OCI-LY7 (cell line): ENCODE data around the gene DNASE1L1. TPM values are rescaled to one million over a fixed set of nuclear protein-coding genes. Genes with fewer than 3 reads are reported as not detected.
"Not testable (repeated sequence)": the region's sequence is repeated elsewhere in the genome, so short reads cannot be mapped to it uniquely, and the experiment has no call there.

ENCODE experiments used
- BruUV-seq: library from RNA; stranded (reverse); fragments of 400-500 nt; replicated peaks from 2 replicates; lab custom pipeline; 2021; lab: Mats Ljungman, UMichigan
- CTCF ChIA-PET: fragments of 300-600 bp; sonication (Branson Sonifier 250); formaldehyde crosslinking; loops from one replicate; lab custom pipeline; 2022; ENCODE audit warnings: antibody characterized with exemption; ENCODE audit not compliant: unreplicated experiment; lab: Charles Lee
- POLR2A ChIA-PET: fragments of 300-600 bp; sonication (Branson Sonifier 250); formaldehyde crosslinking; loops from one replicate; lab custom pipeline; 2022; ENCODE audit warnings: antibody characterized with exemption; lab: Charles Lee
- DNase-seq: peaks from one replicate; pipeline ENCODE4 v3.0.0-alpha.2; 2015; ENCODE audit warnings: low spot score
- H2AFZ ChIP-seq: fragments of 200-600 bp; sonication (generic), shearing (Covaris generic); 2 replicates; pipeline ENCODE4 v1.6.1; 2014; ENCODE audit warnings: mild to moderate bottlenecking, antibody characterized with exemption, low read length, moderate library complexity
- H3K27ac ChIP-seq: fragments of 200-600 bp; sonication (generic); 2 replicates; pipeline ENCODE4 v1.5.1; 2014; ENCODE audit warnings: mixed run types, low read depth, mild to moderate bottlenecking, moderate library complexity, low read length, inconsistent platforms; ENCODE audit not compliant: poor library complexity, severe bottlenecking
- H3K36me3 ChIP-seq: fragments of 200-600 bp; sonication (generic); 2 replicates; pipeline ENCODE4 v1.6.1; 2014; ENCODE audit warnings: mild to moderate bottlenecking, antibody characterized with exemption, low read length, moderate library complexity, mixed read lengths; ENCODE audit not compliant: insufficient read depth
- H3K4me1 ChIP-seq: fragments of 200-600 bp; sonication (generic); 2 replicates; pipeline ENCODE4 v1.5.1; 2014; ENCODE audit warnings: mild to moderate bottlenecking, low read length; ENCODE audit not compliant: insufficient read depth, poor library complexity, severe bottlenecking
- H3K4me2 ChIP-seq: fragments of 200-600 bp; sonication (generic); 2 replicates; pipeline ENCODE4 v1.6.1; 2014; ENCODE audit warnings: mild to moderate bottlenecking, low read length
- H3K4me3 ChIP-seq: fragments of 200-600 bp; sonication (generic); 2 replicates; pipeline ENCODE4 v1.5.1; 2014; ENCODE audit warnings: mild to moderate bottlenecking, low read depth, low read length; ENCODE audit not compliant: poor library complexity, severe bottlenecking
- H3K79me2 ChIP-seq: fragments of 200-600 bp; sonication (generic); 2 replicates; pipeline ENCODE4 v1.6.1; 2016; ENCODE audit warnings: low read depth, mild to moderate bottlenecking, low read length, moderate library complexity, mixed read lengths; ENCODE audit not compliant: insufficient read depth
- H3K9me2 ChIP-seq: fragments of 200-600 bp; sonication (generic); 2 replicates; pipeline ENCODE4 v1.6.1; 2016; ENCODE audit warnings: mild to moderate bottlenecking, low read length, mixed read lengths; ENCODE audit not compliant: insufficient read depth
- H3K9me3 ChIP-seq: fragments of 200-600 bp; sonication (generic); 2 replicates; pipeline ENCODE4 v1.6.1; 2014; ENCODE audit warnings: mild to moderate bottlenecking, mixed run types, low read length, mixed read lengths
- H4K20me1 ChIP-seq: fragments of 200-600 bp; sonication (generic); 2 replicates; pipeline ENCODE4 v1.6.1; 2014; ENCODE audit warnings: mild to moderate bottlenecking, antibody characterized with exemption, low read length, moderate library complexity, mixed read lengths; ENCODE audit not compliant: insufficient read depth
- EZH2phosphoT487 ChIP-seq: fragments of 200-600 bp; sonication (generic); IDR thresholded peaks from 2 replicates; pipeline ENCODE4 v1.6.1; 2018; ENCODE audit warnings: low read depth, borderline replicate concordance, mild to moderate bottlenecking, mixed run types, antibody characterized with exemption, low read length, moderate library complexity, mixed read lengths
- intact Hi-C: fragments of 100-400 bp; cut with micrococcal nuclease; formaldehyde crosslinking; loops from one replicate; pipeline ENCODE4 v1.10.0; 2022; ENCODE audit not compliant: unreplicated experiment
- total RNA-seq, 2 experiments: library from RNA; depleted of rRNA in 1 of 2; stranded (reverse); fragments of >200 nt in 1 of 2; shearing (Covaris generic) in 1 of 2; gene quantifications; 2 replicates each; pipeline ENCODE4 v1.2.3, GENCODE V29; 2014 to 2022
- TF ChIP-seq, protein P1 (sequence below): fragments of 200-600 bp; sonication (generic); conservative IDR thresholded peaks from 2 replicates; pipeline ENCODE4 v1.5.1; 2014; ENCODE audit warnings: mild to moderate bottlenecking, antibody characterized with exemption, low read length, moderate library complexity, mixed read lengths

DNASE1L1 gene
- total RNA-seq, 2 experiments from 2014 or later = 23.1 to 30.1 TPM

DNA sequence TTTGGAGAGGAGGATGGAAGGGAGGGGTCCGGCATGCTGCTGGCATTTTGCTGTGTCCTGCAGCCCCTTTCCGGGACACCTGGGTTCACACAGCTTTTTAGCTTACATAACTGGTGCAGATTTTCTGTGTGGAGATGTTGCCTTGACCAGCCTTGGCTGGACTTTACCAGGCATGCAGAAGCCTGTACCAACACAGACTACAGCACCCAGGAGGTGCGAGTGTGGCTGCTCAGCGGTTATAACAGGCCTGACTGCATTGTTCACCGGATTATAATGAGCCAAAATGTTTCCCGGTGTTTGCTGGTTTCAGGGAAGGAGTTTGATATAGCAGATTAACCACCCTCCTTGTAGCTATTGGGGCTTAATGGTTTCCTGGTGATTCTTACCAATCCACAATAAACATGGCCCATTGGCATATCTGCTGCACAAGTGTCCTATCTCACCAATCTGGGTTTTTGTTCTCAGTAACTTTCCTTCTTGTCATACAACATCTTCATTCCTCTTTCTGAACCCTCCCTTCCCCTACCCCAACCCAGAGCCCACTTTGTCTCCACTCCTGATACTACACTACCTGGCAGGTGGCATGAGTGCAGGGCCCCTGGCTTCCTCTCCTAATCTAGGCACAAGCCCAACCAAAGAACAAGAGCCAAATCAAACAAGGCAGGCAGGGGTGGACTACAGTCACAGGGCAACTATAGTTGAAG, 7.0 kb downstream of the DNASE1L1 start:
- ChIA-PET CTCF (interaction anchor here (0.5 kb wide), 1 partner anchor 52 kb away, joined by 4 read pairs; no protein-coding TSS in a partner anchor), POLR2A (no interaction called here)
- TF ChIP-seq, protein P1, sequence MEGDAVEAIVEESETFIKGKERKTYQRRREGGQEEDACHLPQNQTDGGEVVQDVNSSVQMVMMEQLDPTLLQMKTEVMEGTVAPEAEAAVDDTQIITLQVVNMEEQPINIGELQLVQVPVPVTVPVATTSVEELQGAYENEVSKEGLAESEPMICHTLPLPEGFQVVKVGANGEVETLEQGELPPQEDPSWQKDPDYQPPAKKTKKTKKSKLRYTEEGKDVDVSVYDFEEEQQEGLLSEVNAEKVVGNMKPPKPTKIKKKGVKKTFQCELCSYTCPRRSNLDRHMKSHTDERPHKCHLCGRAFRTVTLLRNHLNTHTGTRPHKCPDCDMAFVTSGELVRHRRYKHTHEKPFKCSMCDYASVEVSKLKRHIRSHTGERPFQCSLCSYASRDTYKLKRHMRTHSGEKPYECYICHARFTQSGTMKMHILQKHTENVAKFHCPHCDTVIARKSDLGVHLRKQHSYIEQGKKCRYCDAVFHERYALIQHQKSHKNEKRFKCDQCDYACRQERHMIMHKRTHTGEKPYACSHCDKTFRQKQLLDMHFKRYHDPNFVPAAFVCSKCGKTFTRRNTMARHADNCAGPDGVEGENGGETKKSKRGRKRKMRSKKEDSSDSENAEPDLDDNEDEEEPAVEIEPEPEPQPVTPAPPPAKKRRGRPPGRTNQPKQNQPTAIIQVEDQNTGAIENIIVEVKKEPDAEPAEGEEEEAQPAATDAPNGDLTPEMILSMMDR = no peak
- no peak for TF ChIP-seq EZH2phosphoT487
- peaks cover 11% of the 10 kb centered on the region; the same call in 1 of the 2 replicates for H3K79me2 ChIP-seq
- no TSS peak for BruUV-seq
- H4K20me1 ChIP-seq = no peaks in the 10 kb centered on the region
- H3K4me1 ChIP-seq = peaks cover 9% of the 10 kb centered on the region
- no peak overlapping the region for H3K4me2 ChIP-seq
- peaks cover 38% of the 10 kb centered on the region for H3K36me3 ChIP-seq
- no peaks in the 10 kb centered on the region for H3K9me2 ChIP-seq
- H3K9me3 ChIP-seq = no peaks in the 10 kb centered on the region
- H2AFZ ChIP-seq = no peak overlapping the region
- intact Hi-C loops = loop anchor here (5.0 kb wide), 1 partner anchor 130 kb away; no protein-coding TSS in a partner anchor
- H3K27ac ChIP-seq = peak overlapping the region; percentile 39
- DNase-seq = peak; percentile 11
- H3K4me3 ChIP-seq = no peak overlapping the region

DNA sequence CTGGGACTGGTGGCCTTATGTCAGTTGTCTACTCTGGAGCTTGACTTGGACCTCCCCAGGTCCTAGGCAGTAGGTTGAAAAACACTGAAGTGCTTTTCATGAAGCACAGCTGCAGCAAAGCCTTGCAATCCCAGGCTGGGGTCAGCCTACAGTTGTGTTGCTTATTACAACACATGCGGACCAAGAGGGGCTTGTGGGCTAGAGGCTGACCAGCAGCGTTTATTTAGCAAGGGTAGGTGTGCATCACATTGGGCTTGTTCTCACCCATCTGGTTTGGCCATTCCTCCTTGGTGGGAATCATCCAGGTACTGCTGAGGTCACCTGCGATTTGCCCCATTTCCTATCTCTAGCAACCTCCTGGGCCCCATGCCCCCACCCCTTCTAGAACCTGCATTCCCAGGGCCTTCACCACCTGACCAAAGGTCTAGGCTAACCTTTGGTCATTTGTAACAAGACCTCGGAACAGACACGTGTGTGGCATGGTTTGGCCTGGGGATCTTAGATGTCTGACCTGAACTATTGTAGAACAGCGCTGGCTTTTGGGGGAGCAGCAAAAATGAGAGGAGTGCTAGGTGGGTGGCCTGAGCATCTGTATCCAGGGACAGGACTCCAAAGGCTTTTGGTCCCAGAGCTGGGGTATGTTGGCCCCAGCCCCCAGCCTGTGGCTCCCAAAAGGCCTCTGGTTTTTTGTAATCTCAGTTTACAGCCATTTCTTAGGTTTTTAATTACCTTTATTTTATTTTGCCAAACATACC, 7.8 kb downstream of the DNASE1L1 start:
- intact Hi-C loops = loop anchor here (5.0 kb wide), 1 partner anchor 131 kb away; no protein-coding TSS in a partner anchor
- no TSS peak for BruUV-seq
- Histone ChIP-seq H2AFZ (no peak overlapping the region), H3K79me2 (peaks cover 13% of the 10 kb centered on the region; the same call in 1 of the 2 replicates), H3K4me1 (peaks cover 9% of the 10 kb centered on the region), H3K27ac (peak overlapping the region; percentile 39), H3K4me2 (0 out of 2 replicates have a peak overlapping the region, but pooled peaks have one; percentile 26), H3K9me2 (no peaks in the 10 kb centered on the region), H3K36me3 (peaks cover 38% of the 10 kb centered on the region), H3K9me3 (no peaks in the 10 kb centered on the region), H3K4me3 (no peak overlapping the region), H4K20me1 (no peaks in the 10 kb centered on the region)
- POLR2A ChIA-PET = no interaction called here
- CTCF ChIA-PET = no interaction called here
- peak; percentile 11 for DNase-seq
- TF ChIP-seq, protein P1 = no peak
- no peak for TF ChIP-seq EZH2phosphoT487

DNA sequence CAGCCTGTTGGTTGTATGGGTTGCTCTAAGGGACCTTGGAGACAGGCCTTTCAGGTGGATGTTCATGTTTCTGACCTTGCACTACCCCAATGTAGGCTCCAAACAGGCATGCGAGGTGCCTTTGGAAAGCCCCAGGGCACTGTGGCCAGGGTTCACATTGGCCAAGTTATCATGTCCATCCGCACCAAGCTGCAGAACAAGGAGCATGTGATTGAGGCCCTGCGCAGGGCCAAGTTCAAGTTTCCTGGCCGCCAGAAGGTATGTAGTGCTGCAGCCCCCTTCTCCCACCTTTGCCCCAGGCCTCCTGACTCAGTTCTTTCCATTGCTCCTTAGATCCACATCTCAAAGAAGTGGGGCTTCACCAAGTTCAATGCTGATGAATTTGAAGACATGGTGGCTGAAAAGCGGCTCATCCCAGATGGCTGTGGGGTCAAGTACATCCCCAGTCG, 8.7 kb downstream of the DNASE1L1 start:
- POLR2A ChIA-PET = interaction anchor here (0.8 to 1.3 kb wide), 4 partner anchors 10 to 81 kb away, joined by 3 read pairs; no protein-coding TSS in a partner anchor
- intact Hi-C loops = loop anchor here (5.0 kb wide), 1 partner anchor 132 kb away; no protein-coding TSS in a partner anchor
- Histone ChIP-seq H3K4me3 (peak overlapping the region; percentile 86), H3K4me2 (peak overlapping the region; percentile 98; the same call in 1 of the 2 replicates), H3K79me2 (peaks cover 13% of the 10 kb centered on the region; the same call in 1 of the 2 replicates), H3K36me3 (peaks cover 38% of the 10 kb centered on the region)
- BruUV-seq, H3K27ac ChIP-seq, H3K4me1 ChIP-seq, CTCF ChIA-PET, DNase-seq, H4K20me1 ChIP-seq, H2AFZ ChIP-seq, H3K9me2 ChIP-seq, H3K9me3 ChIP-seq: not testable (repeated sequence)
